Endothelial cell of umbilical vein (primary cell): ENCODE data around the gene IGSF9B. TPM values are rescaled to one million over a fixed set of nuclear protein-coding genes. Genes with fewer than 3 reads are reported as not detected.

ENCODE experiments used
- BruUV-seq: library from RNA; stranded (reverse); fragments of 400-500 nt; replicated peaks from 2 replicates; lab custom pipeline; 2021; lab: Mats Ljungman, UMichigan
- CTCF ChIA-PET: fragments of 300-600, 350-600 bp; sonication (Branson Sonifier 250); formaldehyde crosslinking; loops from one replicate; lab custom pipeline; 2021; ENCODE audit warnings: antibody characterized with exemption, inconsistent platforms; lab: Charles Lee
- POLR2A ChIA-PET: fragments of 300-600, 350-600 bp; sonication (Branson Sonifier 250); formaldehyde crosslinking; loops from one replicate; lab custom pipeline; 2021; ENCODE audit warnings: antibody characterized with exemption, inconsistent platforms; lab: Charles Lee
- DNase-seq: peaks from one replicate; pipeline ENCODE4 v3.0.0-alpha.2; 2011; ENCODE audit warnings: low read depth, low spot score
- FAIRE-seq: peaks from 2 replicates; lab custom pipeline; 2011; peaks lifted over from hg19 to GRCh38; lab: Jason Lieb, UNC
- H2AFZ ChIP-seq: 2 replicates; pipeline ENCODE4 v1.6.0; 2012; ENCODE audit warnings: low read depth, low read length, control low read depth, inconsistent platforms
- H3K27ac ChIP-seq: 2 replicates; pipeline ENCODE4 v1.5.1; 2011; ENCODE audit warnings: low read depth, mild to moderate bottlenecking, control low read depth, low read length, moderate library complexity; ENCODE audit not compliant: insufficient read depth
- H3K27me3 ChIP-seq, 2 experiments: 2 replicates each; pipeline versions ENCODE4 v1.6.0 to v1.6.1; 2011; ENCODE audit warnings: low read length in 2 of 2, mixed read lengths in 1 of 2; ENCODE audit not compliant: control insufficient read depth in 2 of 2, insufficient read depth in 2 of 2
- H3K36me3 ChIP-seq, 2 experiments: 2 replicates in 1 of 2; 3 replicates in 1 of 2; pipeline ENCODE4 v1.5.1; 2011; ENCODE audit warnings: low read length in 2 of 2, mild to moderate bottlenecking in 1 of 2, moderate library complexity in 1 of 2; ENCODE audit not compliant: control insufficient read depth in 2 of 2, insufficient read depth in 2 of 2; ENCODE audit errors: extremely low read depth in 1 of 2
- H3K4me1 ChIP-seq: 3 replicates; pipeline ENCODE4 v1.5.1; 2011; ENCODE audit warnings: mild to moderate bottlenecking, low read length; ENCODE audit not compliant: control insufficient read depth, insufficient read depth; ENCODE audit errors: extremely low read depth
- H3K4me2 ChIP-seq: 2 replicates; pipeline ENCODE4 v1.6.1; 2011; ENCODE audit warnings: low read length, control low read depth, mixed read lengths; ENCODE audit not compliant: insufficient read depth
- H3K4me3 ChIP-seq, 3 experiments: fragments of 200-600 bp in 1 of 3; sonication (generic), shearing (Covaris generic) in 1 of 3; replicated peaks in 1 of 3; 2 replicates each; pipeline ENCODE4 v1.5.1; 2011 to 2016; ENCODE audit warnings: control low read depth in 3 of 3, low read length in 3 of 3, mild to moderate bottlenecking in 2 of 3, inconsistent platforms in 1 of 3, low read depth in 1 of 3, moderate library complexity in 1 of 3; ENCODE audit not compliant: insufficient read depth in 1 of 3
- H3K79me2 ChIP-seq: 2 replicates; pipeline ENCODE4 v1.6.0; 2012; ENCODE audit warnings: low read length, inconsistent platforms; ENCODE audit not compliant: control insufficient read depth, insufficient read depth
- H3K9ac ChIP-seq: replicated peaks from 2 replicates; pipeline ENCODE3; 2011; ENCODE audit warnings: low read length, control low read depth; ENCODE audit not compliant: insufficient read depth; ENCODE audit errors: extremely low read depth
- H3K9me1 ChIP-seq: replicated peaks from 3 replicates; pipeline ENCODE4 v1.6.0; 2011; ENCODE audit warnings: mild to moderate bottlenecking, low read length; ENCODE audit not compliant: control insufficient read depth, insufficient read depth; ENCODE audit errors: extremely low read depth
- H3K9me3 ChIP-seq: replicated peaks from 2 replicates; pipeline ENCODE4 v1.5.1; 2012; ENCODE audit warnings: low read length, inconsistent platforms; ENCODE audit not compliant: control insufficient read depth, insufficient read depth
- H4K20me1 ChIP-seq: replicated peaks from 2 replicates; pipeline ENCODE3; 2011; ENCODE audit warnings: mild to moderate bottlenecking, low read length; ENCODE audit not compliant: control insufficient read depth, insufficient read depth; ENCODE audit errors: extremely low read depth
- EZH2 ChIP-seq: IDR thresholded peaks from 2 replicates; pipeline ENCODE4 v1.6.1; 2012; ENCODE audit warnings: borderline replicate concordance, low read depth, mild to moderate bottlenecking, moderate library complexity, low read length, inconsistent platforms; ENCODE audit not compliant: severe bottlenecking
- FOS ChIP-seq: IDR thresholded peaks from 2 replicates; pipeline ENCODE4 v1.6.1; 2011; ENCODE audit warnings: mild to moderate bottlenecking, low read length, moderate library complexity, borderline replicate concordance; ENCODE audit not compliant: insufficient read depth
- GATA2 ChIP-seq: IDR thresholded peaks from 2 replicates; pipeline ENCODE4 v1.7.0; 2011; ENCODE audit warnings: low read depth, mild to moderate bottlenecking, moderate library complexity, mixed read lengths, low read length; ENCODE audit not compliant: insufficient read length, insufficient read depth
- JUN ChIP-seq: IDR thresholded peaks from 2 replicates; pipeline ENCODE4 v1.6.1; 2011; ENCODE audit warnings: borderline replicate concordance, low read depth; ENCODE audit not compliant: insufficient read length, insufficient read depth
- MAX ChIP-seq: IDR thresholded peaks from 2 replicates; pipeline ENCODE4 v1.6.1; 2011; ENCODE audit not compliant: insufficient read depth, insufficient read length
- MYC ChIP-seq: IDR thresholded peaks from one replicate; pipeline ENCODE4 v1.6.1; 2011; ENCODE audit warnings: mild to moderate bottlenecking, low read depth, low read length
- POLR2A ChIP-seq: IDR thresholded peaks from 2 replicates; pipeline ENCODE4 v1.6.1; 2012; ENCODE audit warnings: low read depth, mild to moderate bottlenecking, control low read depth, low read length
- POLR2AphosphoS5 ChIP-seq: IDR thresholded peaks from 2 replicates; pipeline ENCODE4 v1.6.1; 2012; ENCODE audit warnings: low read depth, mild to moderate bottlenecking, control low read depth, low read length, moderate library complexity; ENCODE audit not compliant: insufficient read depth
- dilution Hi-C: fragments of 300-500 bp; cut with MboI; formaldehyde crosslinking; loops from one replicate; pipeline ENCODE4 v1.15.0; 2019; ENCODE audit warnings: low sequenced_read_pairs; ENCODE audit not compliant: extremely low pct_ligation_motif_present
- intact Hi-C: fragments of 100-400 bp; cut with micrococcal nuclease; formaldehyde crosslinking; loops from one replicate; pipeline ENCODE4 v1.10.0; 2022
- polyA plus RNA-seq, 4 experiments: library from polyadenylated mRNA; depleted of rRNA in 3 of 4; stranded (reverse) in 3 of 4; unstranded in 1 of 4; fragments of >200 nt; gene quantifications; 2 replicates each; pipeline versions ENCODE4 v1.2.1 to v1.2.3, GENCODE V29; 2011 to 2012; ENCODE audit warnings: missing spikeins in 1 of 4
- total RNA-seq: library from RNA; stranded (reverse); gene quantifications from 2 replicates; pipeline ENCODE4 v1.2.3, GENCODE V29; 2021
- TF ChIP-seq, protein P1 (sequence below), 2 donors: IDR thresholded peaks; 1 replicate in 1 of 2; 2 replicates in 1 of 2; pipeline ENCODE4 v1.5.1; 2011; ENCODE audit warnings: low read length in 2 of 2, mild to moderate bottlenecking in 2 of 2, moderate library complexity in 2 of 2, control low read depth in 1 of 2, inconsistent platforms in 1 of 2, low read depth in 1 of 2; ENCODE audit not compliant: insufficient read depth in 1 of 2; ENCODE audit errors: extremely low read depth in 1 of 2

Gene IGSF9B
- total and polyA plus RNA-seq, 2 donors (not counting 3 experiments of a cell fraction or from before 2014, with no cell fraction given) = 0.15 to 0.18 TPM

- ChIA-PET POLR2A (no interaction called here), CTCF (no interaction called here)
- no TSS peak for BruUV-seq
- FAIRE-seq (no peak), DNase-seq (no peak)
- no peak overlapping the region for H3K27ac ChIP-seq
- intact Hi-C loops = no loop called here
- H3K27me3 ChIP-seq = no peaks in the 10 kb centered on the region
- dilution Hi-C loops = no loop called here
- no peak overlapping the region for H2AFZ ChIP-seq
- H3K4me3 ChIP-seq = no peak overlapping the region
- no peaks in the 10 kb centered on the region for H4K20me1 ChIP-seq
- no peaks in the 10 kb centered on the region for H3K9me1 ChIP-seq
- TF ChIP-seq EZH2 (no peak), MYC (no peak), GATA2 (no peak), MAX (no peak), FOS (no peak), POLR2AphosphoS5 (no peak), POLR2A (no peak), JUN (no peak)
- TF ChIP-seq, protein P1, sequence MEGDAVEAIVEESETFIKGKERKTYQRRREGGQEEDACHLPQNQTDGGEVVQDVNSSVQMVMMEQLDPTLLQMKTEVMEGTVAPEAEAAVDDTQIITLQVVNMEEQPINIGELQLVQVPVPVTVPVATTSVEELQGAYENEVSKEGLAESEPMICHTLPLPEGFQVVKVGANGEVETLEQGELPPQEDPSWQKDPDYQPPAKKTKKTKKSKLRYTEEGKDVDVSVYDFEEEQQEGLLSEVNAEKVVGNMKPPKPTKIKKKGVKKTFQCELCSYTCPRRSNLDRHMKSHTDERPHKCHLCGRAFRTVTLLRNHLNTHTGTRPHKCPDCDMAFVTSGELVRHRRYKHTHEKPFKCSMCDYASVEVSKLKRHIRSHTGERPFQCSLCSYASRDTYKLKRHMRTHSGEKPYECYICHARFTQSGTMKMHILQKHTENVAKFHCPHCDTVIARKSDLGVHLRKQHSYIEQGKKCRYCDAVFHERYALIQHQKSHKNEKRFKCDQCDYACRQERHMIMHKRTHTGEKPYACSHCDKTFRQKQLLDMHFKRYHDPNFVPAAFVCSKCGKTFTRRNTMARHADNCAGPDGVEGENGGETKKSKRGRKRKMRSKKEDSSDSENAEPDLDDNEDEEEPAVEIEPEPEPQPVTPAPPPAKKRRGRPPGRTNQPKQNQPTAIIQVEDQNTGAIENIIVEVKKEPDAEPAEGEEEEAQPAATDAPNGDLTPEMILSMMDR (IDR thresholded peaks at IDR 0.05; ENCODE audit: extremely low read depth in 1 of 2, insufficient read depth in 1 of 2, low read depth in 1 of 2, low read length in 2 of 2) = no peak
- no peak overlapping the region for H3K4me2 ChIP-seq
- H3K36me3 ChIP-seq = no peaks in the 10 kb centered on the region
- H3K79me2 ChIP-seq = no peaks in the 10 kb centered on the region
- no peaks in the 10 kb centered on the region for H3K4me1 ChIP-seq
- H3K9me3 ChIP-seq = no peaks in the 10 kb centered on the region
- H3K9ac ChIP-seq = no peak overlapping the region
Measured at GRCh38 chr11:133872160-133872559, 84.6 kb downstream of the IGSF9B start.
